BJ (cell line): ENCODE data around the gene PLA2G4E. TPM values are rescaled to one million over a fixed set of nuclear protein-coding genes. Genes with fewer than 3 reads are reported as not detected.

Source experiments
- CTCF ChIA-PET: fragments of 350-600 bp; formaldehyde crosslinking; extraction: SDS; loops from one replicate; lab custom pipeline; 2021; ENCODE audit warnings: antibody characterized with exemption, inconsistent platforms; lab: Yijun Ruan, JAX
- POLR2A ChIA-PET: fragments of 300-600 bp; sonication (Branson Sonifier 250); formaldehyde crosslinking; extraction: SDS; loops from one replicate; lab custom pipeline; 2021; ENCODE audit warnings: antibody characterized with exemption; lab: Charles Lee
- DNase-seq: peaks from one replicate; pipeline ENCODE4 v3.0.0-alpha.2; 2011; ENCODE audit warnings: low read depth
- H3K27me3 ChIP-seq: 2 replicates; pipeline ENCODE4 v1.6.0; 2011; ENCODE audit warnings: low read length; ENCODE audit not compliant: control insufficient read depth, insufficient read depth
- H3K36me3 ChIP-seq: 2 replicates; pipeline ENCODE4 v1.5.1; 2011; ENCODE audit warnings: low read length; ENCODE audit not compliant: control insufficient read depth, insufficient read depth
- H3K4me3 ChIP-seq: 2 replicates; pipeline ENCODE4 v1.5.1; 2011; ENCODE audit warnings: low read depth, mild to moderate bottlenecking, control low read depth, low read length
- polyA plus RNA-seq: library from polyadenylated mRNA; depleted of rRNA; stranded (reverse); fragments of >200 nt; gene quantifications from 2 replicates; pipeline ENCODE4 v1.2.3, GENCODE V29; 2011
- TF ChIP-seq, protein P1 (sequence below): IDR thresholded peaks from 2 replicates; pipeline ENCODE4 v1.5.1; 2011; ENCODE audit warnings: low read depth, mild to moderate bottlenecking, control low read depth, inconsistent platforms, low read length, moderate library complexity; ENCODE audit not compliant: insufficient read depth

Gene PLA2G4E
- polyA plus RNA-seq, 1 experiment: not detected

- Histone ChIP-seq H3K27me3 (no peaks in the 10 kb centered on the region), H3K4me3 (no peak overlapping the region), H3K36me3 (no peaks in the 10 kb centered on the region)
- TF ChIP-seq, protein P1, sequence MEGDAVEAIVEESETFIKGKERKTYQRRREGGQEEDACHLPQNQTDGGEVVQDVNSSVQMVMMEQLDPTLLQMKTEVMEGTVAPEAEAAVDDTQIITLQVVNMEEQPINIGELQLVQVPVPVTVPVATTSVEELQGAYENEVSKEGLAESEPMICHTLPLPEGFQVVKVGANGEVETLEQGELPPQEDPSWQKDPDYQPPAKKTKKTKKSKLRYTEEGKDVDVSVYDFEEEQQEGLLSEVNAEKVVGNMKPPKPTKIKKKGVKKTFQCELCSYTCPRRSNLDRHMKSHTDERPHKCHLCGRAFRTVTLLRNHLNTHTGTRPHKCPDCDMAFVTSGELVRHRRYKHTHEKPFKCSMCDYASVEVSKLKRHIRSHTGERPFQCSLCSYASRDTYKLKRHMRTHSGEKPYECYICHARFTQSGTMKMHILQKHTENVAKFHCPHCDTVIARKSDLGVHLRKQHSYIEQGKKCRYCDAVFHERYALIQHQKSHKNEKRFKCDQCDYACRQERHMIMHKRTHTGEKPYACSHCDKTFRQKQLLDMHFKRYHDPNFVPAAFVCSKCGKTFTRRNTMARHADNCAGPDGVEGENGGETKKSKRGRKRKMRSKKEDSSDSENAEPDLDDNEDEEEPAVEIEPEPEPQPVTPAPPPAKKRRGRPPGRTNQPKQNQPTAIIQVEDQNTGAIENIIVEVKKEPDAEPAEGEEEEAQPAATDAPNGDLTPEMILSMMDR: no peak
- DNase-seq: no peak
- ChIA-PET CTCF (interaction anchor here (1.1 to 4.8 kb wide), 2 partner anchors 11 to 103 kb away, joined by 3 to 37 read pairs; no protein-coding TSS in a partner anchor), POLR2A (no interaction called here)
These were observed 42.3 kb downstream of the PLA2G4E start for GRCh38 chr15:41978534-41978933.

DNA sequence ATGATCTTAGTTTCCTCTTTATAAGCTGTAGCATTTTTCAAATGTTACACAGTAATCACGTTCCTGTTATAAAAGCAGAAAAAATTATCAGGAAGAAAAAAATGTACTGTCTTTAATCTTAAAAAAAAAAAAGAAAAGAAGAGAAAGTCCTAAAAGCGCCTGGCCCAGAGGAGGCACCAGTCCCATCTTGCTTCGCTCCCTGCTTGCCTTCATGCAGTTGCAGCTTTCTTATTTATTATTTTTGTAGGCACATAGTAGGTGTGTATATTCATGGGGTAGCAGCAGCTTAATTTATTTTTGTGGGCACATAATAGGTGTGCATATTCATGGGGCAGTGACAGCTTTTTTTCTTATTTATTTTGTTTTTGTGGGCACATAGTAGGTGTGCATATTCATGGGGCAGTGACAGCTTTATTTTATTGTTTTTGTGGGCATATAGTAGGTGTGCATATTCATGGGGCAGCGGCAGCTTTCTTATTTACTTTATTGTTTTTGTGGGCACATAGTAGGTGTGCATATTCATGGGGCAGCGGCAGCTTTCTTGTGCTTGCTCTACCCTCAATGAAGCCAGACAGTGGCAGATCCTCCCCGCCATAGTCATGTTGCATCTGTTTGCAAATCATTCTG, 43.0 kb downstream of the PLA2G4E start:
- no peak overlapping the region for H3K4me3 ChIP-seq
- no peaks in the 10 kb centered on the region for H3K27me3 ChIP-seq
- DNase-seq: no peak
- ChIA-PET POLR2A (no interaction called here), CTCF (interaction anchor here (1.0 to 4.8 kb wide), 3 partner anchors 11 to 104 kb away, joined by 3 to 37 read pairs (median 3); no protein-coding TSS in a partner anchor)
- TF ChIP-seq, protein P1: no peak
- H3K36me3 ChIP-seq: no peaks in the 10 kb centered on the region

GRCh38 chr15:41975669-41976068, 45.2 kb downstream of the PLA2G4E start:
- no peaks in the 10 kb centered on the region for H3K27me3 ChIP-seq
- ChIA-PET CTCF (no interaction called here), POLR2A (no interaction called here)
- no peak for DNase-seq
- no peak overlapping the region for H3K4me3 ChIP-seq
- no peaks in the 10 kb centered on the region for H3K36me3 ChIP-seq
- TF ChIP-seq, protein P1: no peak

DNA sequence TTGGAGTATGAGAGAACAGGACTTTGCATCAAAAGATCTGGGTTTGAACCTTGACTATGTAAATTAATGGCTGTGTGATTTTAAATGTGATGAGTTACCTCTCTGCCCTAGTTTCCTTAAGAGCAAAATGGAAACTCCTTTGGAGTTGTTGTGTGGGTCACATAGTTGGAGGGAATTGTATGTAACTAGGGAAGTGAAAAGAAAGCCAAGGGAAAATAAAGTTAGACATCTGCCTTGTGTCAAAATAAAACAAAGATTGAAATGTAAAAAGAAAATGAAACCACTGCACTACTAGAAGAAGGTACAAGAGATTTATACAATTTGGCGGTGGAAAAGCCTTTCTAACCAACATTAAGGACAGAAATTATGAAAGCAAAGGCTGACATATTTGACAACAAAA, 46.8 kb downstream of the PLA2G4E start:
- ChIA-PET POLR2A (no interaction called here), CTCF (interaction anchor here (0.7 to 3.4 kb wide), 4 partner anchors 11 to 164 kb away, joined by 3 to 13 read pairs (median 8); no protein-coding TSS in a partner anchor)
- Histone ChIP-seq H3K4me3 (no peak overlapping the region), H3K27me3 (no peaks in the 10 kb centered on the region), H3K36me3 (no peaks in the 10 kb centered on the region)
- TF ChIP-seq, protein P1: no peak
- DNase-seq: no peak
